ENCODE results near the gene FHIT.

Gene FHIT

DNA sequence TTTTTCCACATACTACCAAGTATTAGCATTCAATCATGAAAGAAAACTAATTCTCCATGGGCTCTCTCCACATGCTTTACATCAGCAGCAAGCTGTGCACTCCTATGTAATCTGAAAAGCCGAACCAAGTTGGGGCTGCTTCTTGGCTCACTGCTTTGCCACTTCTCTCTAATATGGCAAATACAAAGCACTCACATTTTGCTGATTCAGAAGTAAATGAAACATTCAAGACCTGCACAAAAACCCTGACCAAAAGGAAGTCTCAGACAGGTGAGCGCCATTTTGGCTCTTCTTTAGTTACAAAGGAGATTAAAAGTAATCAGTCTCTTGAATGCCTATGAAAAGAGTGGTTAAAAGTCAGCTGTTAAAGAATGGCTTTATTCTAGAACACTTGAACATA is 915.2 kb downstream of the FHIT start:
- DNase-seq (ENCODE audit: low read depth): no peak
- no peak for TF ChIP-seq CTCF (conservative IDR thresholded peaks at IDR 0.05; ENCODE audit: low read depth, low read length)
- no peak overlapping the region for H3K4me3 ChIP-seq (ENCODE audit: low read length)

- no peak for TF ChIP-seq CTCF (conservative IDR thresholded peaks at IDR 0.05; ENCODE audit: low read depth, low read length)
- no peak overlapping the region for H3K4me3 ChIP-seq (ENCODE audit: low read length)
- DNase-seq (ENCODE audit: low read depth): no peak
Observed at GRCh38 chr3:60333710-60334109, 917.5 kb downstream of the FHIT start.

DNA sequence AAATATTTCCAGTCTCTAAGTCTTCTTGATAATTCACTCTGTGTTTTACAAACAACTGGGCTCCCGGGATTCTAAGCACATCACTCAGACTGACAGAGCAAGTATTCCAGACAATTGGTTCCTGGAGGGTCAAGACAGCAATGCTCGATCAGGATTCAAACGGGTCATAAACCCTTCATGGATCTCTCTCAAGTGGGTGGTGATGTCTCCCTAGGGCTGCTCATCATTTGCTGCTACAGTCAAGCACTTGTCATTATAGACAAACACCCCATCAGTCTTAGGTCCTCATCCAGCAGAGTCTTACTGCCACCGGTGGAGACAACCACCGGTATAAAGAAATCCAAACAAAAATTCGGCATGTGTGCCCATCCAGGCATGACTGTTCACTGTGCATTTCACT is 921.1 kb downstream of the FHIT start:
- TF ChIP-seq CTCF (conservative IDR thresholded peaks at IDR 0.05; ENCODE audit: low read depth, low read length): no peak
- H3K4me3 ChIP-seq (ENCODE audit: low read length): no peak overlapping the region
- no peak for DNase-seq (ENCODE audit: low read depth)

GRCh38 chr3:60325610-60326170 is 925.6 kb downstream of the FHIT start:
- no peak overlapping the region for H3K4me3 ChIP-seq (ENCODE audit: low read length)

GRCh38 chr3:60323651-60324050 is 927.6 kb downstream of the FHIT start:
- no peak overlapping the region for H3K4me3 ChIP-seq (ENCODE audit: low read length)
- DNase-seq (ENCODE audit: low read depth): no peak
- no peak for TF ChIP-seq CTCF (conservative IDR thresholded peaks at IDR 0.05; ENCODE audit: low read depth, low read length)

More at GRCh38 chr3:60325610-60326170, 925.6 kb downstream of the FHIT start:
- TF ChIP-seq CTCF (conservative IDR thresholded peaks at IDR 0.05; ENCODE audit: low read depth, low read length): no peak
- no peak for DNase-seq (ENCODE audit: low read depth)

GRCh38 chr3:60323180-60323579 is 928.1 kb downstream of the FHIT start:
- no peak for DNase-seq (ENCODE audit: low read depth)
- TF ChIP-seq CTCF (conservative IDR thresholded peaks at IDR 0.05; ENCODE audit: low read depth, low read length): no peak
- H3K4me3 ChIP-seq (ENCODE audit: low read length): no peak overlapping the region

- H3K4me3 ChIP-seq (ENCODE audit: low read length): no peak overlapping the region
- TF ChIP-seq CTCF (conservative IDR thresholded peaks at IDR 0.05; ENCODE audit: low read depth, low read length): no peak
- DNase-seq (ENCODE audit: low read depth): no peak
Observed at GRCh38 chr3:60322298-60322856, 928.9 kb downstream of the FHIT start.
